ENCODE data around the gene BCHE.

BCHE gene

GRCh38 chr3:165784337-165784736 lies 52.9 kb downstream of the BCHE start:
- no peak for TF ChIP-seq CTCF (IDR thresholded peaks at IDR 0.05; ENCODE audit: insufficient read depth, low read depth, low read length, missing control alignments)
- no peak for DNase-seq (ENCODE audit: low read depth)
- H3K4me3 ChIP-seq (ENCODE audit: low read depth, low read length) = no peak overlapping the region

- H3K4me3 ChIP-seq (ENCODE audit: low read depth, low read length) = no peak overlapping the region
- DNase-seq (ENCODE audit: low read depth) = no peak
- no peak for TF ChIP-seq CTCF (IDR thresholded peaks at IDR 0.05; ENCODE audit: insufficient read depth, low read depth, low read length, missing control alignments)
Measured at GRCh38 chr3:165783383-165783782, 53.8 kb downstream of the BCHE start.

- no peak for DNase-seq (ENCODE audit: low read depth)
- H3K4me3 ChIP-seq (ENCODE audit: low read depth, low read length) = no peak overlapping the region
- no peak for TF ChIP-seq CTCF (IDR thresholded peaks at IDR 0.05; ENCODE audit: insufficient read depth, low read depth, low read length, missing control alignments)
Measured at GRCh38 chr3:165778891-165779290, 58.3 kb downstream of the BCHE start.

- no peak overlapping the region for H3K4me3 ChIP-seq (ENCODE audit: low read depth, low read length)
- TF ChIP-seq CTCF (IDR thresholded peaks at IDR 0.05; ENCODE audit: insufficient read depth, low read depth, low read length, missing control alignments) = no peak
- DNase-seq (ENCODE audit: low read depth) = no peak
Measured at GRCh38 chr3:165778456-165778855, 58.8 kb downstream of the BCHE start.

- TF ChIP-seq CTCF (IDR thresholded peaks at IDR 0.05; ENCODE audit: insufficient read depth, low read depth, low read length, missing control alignments) = no peak
- H3K4me3 ChIP-seq (ENCODE audit: low read depth, low read length) = no peak overlapping the region
- DNase-seq (ENCODE audit: low read depth) = no peak
Measured at GRCh38 chr3:165775824-165776223, 61.4 kb downstream of the BCHE start.

- H3K4me3 ChIP-seq (ENCODE audit: low read depth, low read length) = no peak overlapping the region
- no peak for DNase-seq (ENCODE audit: low read depth)
- no peak for TF ChIP-seq CTCF (IDR thresholded peaks at IDR 0.05; ENCODE audit: insufficient read depth, low read depth, low read length, missing control alignments)
Measured at GRCh38 chr3:165770781-165771180, 66.4 kb downstream of the BCHE start.

GRCh38 chr3:165768680-165769079 lies 68.5 kb downstream of the BCHE start:
- H3K4me3 ChIP-seq (ENCODE audit: low read depth, low read length) = no peak overlapping the region
- TF ChIP-seq CTCF (IDR thresholded peaks at IDR 0.05; ENCODE audit: insufficient read depth, low read depth, low read length, missing control alignments) = no peak
- DNase-seq (ENCODE audit: low read depth) = no peak
